Measurements from ENCODE around the gene CCDC192. TPM values are rescaled to one million over a fixed set of nuclear protein-coding genes. Genes with fewer than 3 reads are reported as not detected.

The CCDC192 gene
- polyA plus RNA-seq, 1 donor from 2014 or later, result not detected

DNA sequence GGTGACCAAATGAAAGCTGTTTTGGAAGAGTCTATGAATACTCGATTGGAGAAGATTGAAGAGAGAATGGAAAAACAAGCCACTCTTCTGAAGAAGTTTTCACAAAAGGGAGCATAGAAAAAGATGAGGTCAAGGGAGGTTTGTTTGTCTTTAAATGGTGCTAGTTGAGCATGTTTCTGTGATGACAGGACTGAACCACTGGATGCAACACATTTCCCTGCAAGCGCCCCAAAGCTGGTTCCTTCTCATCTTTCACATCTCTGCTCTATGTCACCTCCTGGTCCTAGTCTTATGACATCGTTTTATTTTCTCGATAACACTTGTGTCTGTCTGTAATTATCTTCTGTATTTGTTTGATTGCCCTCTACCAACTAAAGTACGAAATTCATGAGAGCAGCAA lies 3.8 kb upstream of the CCDC192 start:
- TF ChIP-seq POLR2AphosphoS5 (IDR thresholded peaks at IDR 0.05) (no peak), SMC3 (conservative IDR thresholded peaks at IDR 0.05; ENCODE audit: poor library complexity) (no peak), RAD21 (conservative IDR thresholded peaks at IDR 0.05) (no peak), EZH2 (IDR thresholded peaks at IDR 0.05; ENCODE audit: borderline replicate concordance, insufficient read depth, low read length, poor library complexity, severe bottlenecking) (no peak), MXI1 (conservative IDR thresholded peaks at IDR 0.05; ENCODE audit: poor library complexity, severe bottlenecking) (no peak), EP300 (conservative IDR thresholded peaks at IDR 0.05; ENCODE audit: poor library complexity, severe bottlenecking) (no peak), TAF1 (IDR thresholded peaks at IDR 0.05; ENCODE audit: low read depth) (no peak)
- TF ChIP-seq, protein P1, sequence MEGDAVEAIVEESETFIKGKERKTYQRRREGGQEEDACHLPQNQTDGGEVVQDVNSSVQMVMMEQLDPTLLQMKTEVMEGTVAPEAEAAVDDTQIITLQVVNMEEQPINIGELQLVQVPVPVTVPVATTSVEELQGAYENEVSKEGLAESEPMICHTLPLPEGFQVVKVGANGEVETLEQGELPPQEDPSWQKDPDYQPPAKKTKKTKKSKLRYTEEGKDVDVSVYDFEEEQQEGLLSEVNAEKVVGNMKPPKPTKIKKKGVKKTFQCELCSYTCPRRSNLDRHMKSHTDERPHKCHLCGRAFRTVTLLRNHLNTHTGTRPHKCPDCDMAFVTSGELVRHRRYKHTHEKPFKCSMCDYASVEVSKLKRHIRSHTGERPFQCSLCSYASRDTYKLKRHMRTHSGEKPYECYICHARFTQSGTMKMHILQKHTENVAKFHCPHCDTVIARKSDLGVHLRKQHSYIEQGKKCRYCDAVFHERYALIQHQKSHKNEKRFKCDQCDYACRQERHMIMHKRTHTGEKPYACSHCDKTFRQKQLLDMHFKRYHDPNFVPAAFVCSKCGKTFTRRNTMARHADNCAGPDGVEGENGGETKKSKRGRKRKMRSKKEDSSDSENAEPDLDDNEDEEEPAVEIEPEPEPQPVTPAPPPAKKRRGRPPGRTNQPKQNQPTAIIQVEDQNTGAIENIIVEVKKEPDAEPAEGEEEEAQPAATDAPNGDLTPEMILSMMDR (IDR thresholded peaks at IDR 0.05; ENCODE audit: poor library complexity, severe bottlenecking), result no peak
- TF ChIP-seq, protein P2, sequence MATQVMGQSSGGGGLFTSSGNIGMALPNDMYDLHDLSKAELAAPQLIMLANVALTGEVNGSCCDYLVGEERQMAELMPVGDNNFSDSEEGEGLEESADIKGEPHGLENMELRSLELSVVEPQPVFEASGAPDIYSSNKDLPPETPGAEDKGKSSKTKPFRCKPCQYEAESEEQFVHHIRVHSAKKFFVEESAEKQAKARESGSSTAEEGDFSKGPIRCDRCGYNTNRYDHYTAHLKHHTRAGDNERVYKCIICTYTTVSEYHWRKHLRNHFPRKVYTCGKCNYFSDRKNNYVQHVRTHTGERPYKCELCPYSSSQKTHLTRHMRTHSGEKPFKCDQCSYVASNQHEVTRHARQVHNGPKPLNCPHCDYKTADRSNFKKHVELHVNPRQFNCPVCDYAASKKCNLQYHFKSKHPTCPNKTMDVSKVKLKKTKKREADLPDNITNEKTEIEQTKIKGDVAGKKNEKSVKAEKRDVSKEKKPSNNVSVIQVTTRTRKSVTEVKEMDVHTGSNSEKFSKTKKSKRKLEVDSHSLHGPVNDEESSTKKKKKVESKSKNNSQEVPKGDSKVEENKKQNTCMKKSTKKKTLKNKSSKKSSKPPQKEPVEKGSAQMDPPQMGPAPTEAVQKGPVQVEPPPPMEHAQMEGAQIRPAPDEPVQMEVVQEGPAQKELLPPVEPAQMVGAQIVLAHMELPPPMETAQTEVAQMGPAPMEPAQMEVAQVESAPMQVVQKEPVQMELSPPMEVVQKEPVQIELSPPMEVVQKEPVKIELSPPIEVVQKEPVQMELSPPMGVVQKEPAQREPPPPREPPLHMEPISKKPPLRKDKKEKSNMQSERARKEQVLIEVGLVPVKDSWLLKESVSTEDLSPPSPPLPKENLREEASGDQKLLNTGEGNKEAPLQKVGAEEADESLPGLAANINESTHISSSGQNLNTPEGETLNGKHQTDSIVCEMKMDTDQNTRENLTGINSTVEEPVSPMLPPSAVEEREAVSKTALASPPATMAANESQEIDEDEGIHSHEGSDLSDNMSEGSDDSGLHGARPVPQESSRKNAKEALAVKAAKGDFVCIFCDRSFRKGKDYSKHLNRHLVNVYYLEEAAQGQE (IDR thresholded peaks at IDR 0.05; ENCODE audit: borderline replicate concordance), result no peak

DNA sequence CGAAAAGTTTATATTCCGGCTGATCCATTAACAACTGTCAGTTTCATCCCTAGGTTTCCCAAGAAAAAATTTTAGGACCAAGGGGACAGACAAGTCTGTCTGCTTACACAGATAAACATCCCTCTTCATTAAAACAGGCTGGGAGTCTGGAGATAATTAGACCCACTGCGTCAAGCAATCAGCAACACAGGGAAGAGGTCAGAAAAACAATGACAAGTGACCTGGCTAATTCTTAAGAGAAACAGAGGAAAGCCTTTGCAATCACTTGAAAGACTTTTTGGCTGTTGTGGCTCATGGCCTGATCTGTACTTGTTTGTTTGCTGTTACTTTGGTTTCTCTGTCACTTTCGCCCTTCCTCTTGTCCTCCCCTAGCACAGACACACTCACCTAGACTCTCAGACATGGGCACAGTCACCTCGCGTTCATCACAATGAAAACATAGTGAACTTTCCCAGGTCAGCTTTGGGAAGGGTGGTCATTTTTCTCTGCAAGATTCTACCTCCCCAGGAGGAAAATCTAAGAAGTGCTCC lies 2.9 kb upstream of the CCDC192 start:
- H3K27ac ChIP-seq (ENCODE audit: low read length), result no peak overlapping the region

More for the DNA sequence above, 3.8 kb upstream of the CCDC192 start:
- Histone ChIP-seq H3K9me2 (ENCODE audit: insufficient read depth, low read length) (no peaks in the 10 kb centered on the region), H3K9ac (ENCODE audit: low read length) (no peak overlapping the region), H3K4me3 (ENCODE audit: low read length) (no peak overlapping the region), H3K4me2 (ENCODE audit: low read length) (no peak overlapping the region), H3K9me3 (ENCODE audit: low read length) (no peaks in the 10 kb centered on the region), H3K36me3 (ENCODE audit: insufficient read depth, low read length) (no peaks in the 10 kb centered on the region), H3K79me2 (replicated peaks; ENCODE audit: insufficient read depth, low read length) (no peaks in the 10 kb centered on the region), H2AFZ (ENCODE audit: low read depth, low read length) (no peak overlapping the region), H3K27ac (ENCODE audit: low read length) (no peak overlapping the region), H3F3A (ENCODE audit: insufficient read depth, low read length, poor library complexity, severe bottlenecking) (no peaks in the 10 kb centered on the region), H4K20me1 (ENCODE audit: insufficient read depth) (no peaks in the 10 kb centered on the region), H3K27me3 (ENCODE audit: insufficient read depth, low read depth, low read length) (no peaks in the 10 kb centered on the region)

More for the DNA sequence above, 2.9 kb upstream of the CCDC192 start:
- no peaks in the 10 kb centered on the region for H3F3A ChIP-seq (ENCODE audit: insufficient read depth, low read length, poor library complexity, severe bottlenecking)
- no peaks in the 10 kb centered on the region for H3K9me2 ChIP-seq (ENCODE audit: insufficient read depth, low read length)
- TF ChIP-seq, protein P1 (IDR thresholded peaks at IDR 0.05; ENCODE audit: poor library complexity, severe bottlenecking), result no peak
- no peak for TF ChIP-seq RAD21 (conservative IDR thresholded peaks at IDR 0.05)
- no peak for TF ChIP-seq TAF1 (IDR thresholded peaks at IDR 0.05; ENCODE audit: low read depth)
- no peaks in the 10 kb centered on the region for H3K36me3 ChIP-seq (ENCODE audit: insufficient read depth, low read length)
- no peaks in the 10 kb centered on the region for H4K20me1 ChIP-seq (ENCODE audit: insufficient read depth)
- H3K9ac ChIP-seq (ENCODE audit: low read length), result no peak overlapping the region
- no peaks in the 10 kb centered on the region for H3K79me2 ChIP-seq (replicated peaks; ENCODE audit: insufficient read depth, low read length)
- no peaks in the 10 kb centered on the region for H3K27me3 ChIP-seq (ENCODE audit: insufficient read depth, low read depth, low read length)
- no peak overlapping the region for H3K4me3 ChIP-seq (ENCODE audit: low read length)
- H3K9me3 ChIP-seq (ENCODE audit: low read length), result no peaks in the 10 kb centered on the region
- H2AFZ ChIP-seq (ENCODE audit: low read depth, low read length), result no peak overlapping the region
- H3K4me2 ChIP-seq (ENCODE audit: low read length), result no peak overlapping the region

Data from neural cell (in vitro differentiated cells).